Bronchial epithelial cell (primary cell): ENCODE measurements around the gene CCDC32. TPM values are rescaled to one million over a fixed set of nuclear protein-coding genes. Genes with fewer than 3 reads are reported as not detected.
"Not testable (repeated sequence)": the region's sequence is repeated elsewhere in the genome, so short reads cannot be mapped to it uniquely, and the experiment has no call there.

Experiments used
- DNase-seq: peaks from one replicate; pipeline ENCODE4 v3.0.0-alpha.2; 2010; ENCODE audit warnings: low read depth
- FAIRE-seq: peaks from 2 replicates; lab custom pipeline; 2011; peaks lifted over from hg19 to GRCh38; lab: Jason Lieb, UNC
- H3K27me3 ChIP-seq: 2 replicates; pipeline ENCODE4 v1.5.1; 2011; ENCODE audit warnings: low read length; ENCODE audit not compliant: control insufficient read depth, insufficient read depth
- H3K36me3 ChIP-seq: 2 replicates; pipeline ENCODE4 v1.5.1; 2011; ENCODE audit warnings: low read length; ENCODE audit not compliant: control insufficient read depth, insufficient read depth
- H3K4me3 ChIP-seq: 2 replicates; pipeline ENCODE4 v1.5.1; 2011; ENCODE audit warnings: mild to moderate bottlenecking, low read depth, low read length, control low read depth
- total RNA-seq: library from RNA; depleted of rRNA; stranded (reverse); fragments of >200 nt; gene quantifications from 2 replicates; pipeline ENCODE4 v1.2.1, GENCODE V29; 2014
- TF ChIP-seq, protein P1 (sequence below): IDR thresholded peaks from 2 replicates; pipeline ENCODE4 v1.5.1; 2011; ENCODE audit warnings: mild to moderate bottlenecking, moderate library complexity, low read length, control low read depth, inconsistent platforms; ENCODE audit not compliant: insufficient read depth, severe bottlenecking

Gene CCDC32
- total RNA-seq, 1 donor from 2014 or later = 16.3 TPM

- Histone ChIP-seq H3K4me3 (no peak overlapping the region), H3K36me3 (peaks cover 3% of the 10 kb centered on the region), H3K27me3 (no peaks in the 10 kb centered on the region)
- no peak for DNase-seq
- FAIRE-seq = no peak
- TF ChIP-seq, protein P1, sequence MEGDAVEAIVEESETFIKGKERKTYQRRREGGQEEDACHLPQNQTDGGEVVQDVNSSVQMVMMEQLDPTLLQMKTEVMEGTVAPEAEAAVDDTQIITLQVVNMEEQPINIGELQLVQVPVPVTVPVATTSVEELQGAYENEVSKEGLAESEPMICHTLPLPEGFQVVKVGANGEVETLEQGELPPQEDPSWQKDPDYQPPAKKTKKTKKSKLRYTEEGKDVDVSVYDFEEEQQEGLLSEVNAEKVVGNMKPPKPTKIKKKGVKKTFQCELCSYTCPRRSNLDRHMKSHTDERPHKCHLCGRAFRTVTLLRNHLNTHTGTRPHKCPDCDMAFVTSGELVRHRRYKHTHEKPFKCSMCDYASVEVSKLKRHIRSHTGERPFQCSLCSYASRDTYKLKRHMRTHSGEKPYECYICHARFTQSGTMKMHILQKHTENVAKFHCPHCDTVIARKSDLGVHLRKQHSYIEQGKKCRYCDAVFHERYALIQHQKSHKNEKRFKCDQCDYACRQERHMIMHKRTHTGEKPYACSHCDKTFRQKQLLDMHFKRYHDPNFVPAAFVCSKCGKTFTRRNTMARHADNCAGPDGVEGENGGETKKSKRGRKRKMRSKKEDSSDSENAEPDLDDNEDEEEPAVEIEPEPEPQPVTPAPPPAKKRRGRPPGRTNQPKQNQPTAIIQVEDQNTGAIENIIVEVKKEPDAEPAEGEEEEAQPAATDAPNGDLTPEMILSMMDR = no peak
Measured at GRCh38 chr15:40578892-40579291, 14.1 kb upstream of the CCDC32 start.

- DNase-seq, H3K4me3 ChIP-seq, H3K36me3 ChIP-seq, FAIRE-seq, H3K27me3 ChIP-seq: not testable (repeated sequence)
Measured at GRCh38 chr15:40576914-40577313, 12.1 kb upstream of the CCDC32 start.

DNA sequence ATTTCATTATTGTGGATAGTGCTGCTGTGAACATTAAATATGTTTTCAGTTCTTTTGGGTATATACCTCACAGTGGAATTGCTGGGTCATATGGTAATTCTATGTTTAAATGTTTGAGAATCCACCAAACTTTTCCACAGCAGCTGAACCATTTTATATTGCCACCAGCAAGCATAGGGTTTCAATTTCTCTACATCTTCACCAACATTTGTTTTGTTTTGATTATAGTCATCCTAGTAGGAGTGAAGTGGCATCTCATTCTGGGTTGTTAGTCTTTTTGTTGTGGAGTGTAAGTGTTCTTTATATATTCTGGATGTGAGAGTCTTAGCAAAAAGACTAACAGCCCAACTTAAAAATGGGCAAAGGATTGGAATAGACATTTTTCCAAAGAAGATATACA, 10.3 kb upstream of the CCDC32 start:
- FAIRE-seq = no peak

GRCh38 chr15:40569129-40569953, 4.5 kb upstream of the CCDC32 start, which contains the start of gene RPUSD2:
Gene RPUSD2 (plus strand): TSS chr15:40569299. CDS start chr15:40569338, 39 bp downstream.
- no peak for FAIRE-seq
- Histone ChIP-seq H3K4me3 (peak within 1 kb of the TSS; percentile 90), H3K36me3 (peaks cover 10% of the 10 kb centered on the region), H3K27me3 (no peaks in the 10 kb centered on the region)
- TF ChIP-seq, protein P1 = no peak
- peak; percentile 79 for DNase-seq

More for the DNA sequence above, 10.3 kb upstream of the CCDC32 start:
- TF ChIP-seq, protein P1 = no peak
- H3K27me3 ChIP-seq = no peaks in the 10 kb centered on the region
- H3K36me3 ChIP-seq = peaks cover 10% of the 10 kb centered on the region
- H3K4me3 ChIP-seq = no peak overlapping the region
- no peak for DNase-seq

GRCh38 chr15:40567111-40567510, 2.3 kb upstream of the CCDC32 start:
- TF ChIP-seq, protein P1 = peak; percentile 21
- peaks cover 2% of the 10 kb centered on the region for H3K36me3 ChIP-seq
- no peak for FAIRE-seq
- DNase-seq = peak; percentile 21
- no peak overlapping the region for H3K4me3 ChIP-seq
- no peaks in the 10 kb centered on the region for H3K27me3 ChIP-seq

DNA sequence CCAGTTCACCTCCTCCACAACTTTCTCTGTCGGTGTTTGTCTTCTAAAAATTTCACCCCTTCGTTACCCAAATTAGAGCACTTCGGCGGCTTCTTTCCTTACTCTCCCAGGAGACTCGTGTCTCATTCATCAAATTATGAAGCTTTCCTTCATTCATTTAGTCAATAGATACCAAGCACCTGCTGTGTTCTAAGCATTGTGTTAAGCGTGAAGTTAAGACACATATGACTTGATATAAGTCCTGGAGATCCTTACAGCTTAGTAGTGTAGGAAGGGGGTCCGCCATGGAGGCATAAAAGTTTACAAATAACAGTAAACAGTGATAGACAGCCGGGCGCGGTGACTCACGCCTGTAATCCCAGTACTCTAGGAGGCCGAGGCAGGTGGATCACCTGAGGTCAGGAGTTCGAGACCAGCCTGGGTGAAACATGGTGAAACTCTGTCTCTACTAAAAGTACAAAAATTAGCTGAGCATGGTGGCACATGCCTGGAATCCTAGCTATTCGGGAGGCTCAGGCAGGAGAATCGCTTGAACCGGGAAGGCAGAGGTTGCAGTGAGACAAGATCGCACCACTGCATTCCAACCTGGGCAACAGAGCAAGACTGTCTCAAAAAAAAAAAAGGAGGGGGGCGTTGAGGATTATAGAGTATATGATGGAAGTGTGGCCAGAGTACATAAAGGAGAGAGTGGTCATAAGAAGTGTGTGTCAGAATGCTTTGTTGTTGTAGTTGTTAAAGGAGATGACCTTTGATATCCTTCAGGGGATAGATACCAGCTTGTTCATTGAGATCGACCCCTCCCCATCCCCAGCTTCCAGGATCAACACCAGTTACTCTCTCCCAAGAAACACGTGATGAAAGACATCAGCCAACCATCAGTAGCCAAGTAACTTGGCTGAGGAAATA, 744 bp upstream of the CCDC32 start:
- TF ChIP-seq, protein P1 = no peak
- peaks cover 1% of the 10 kb centered on the region for H3K36me3 ChIP-seq
- DNase-seq = no peak
- H3K4me3 ChIP-seq = peak overlapping the region; percentile 92
- no peaks in the 10 kb centered on the region for H3K27me3 ChIP-seq
- no peak for FAIRE-seq
